HUES48 (cell line): Measurements from ENCODE around the gene METTL1.

Experiments
- H3K27ac ChIP-seq: one replicate; pipeline ENCODE4 v1.7.0; 2013; ENCODE audit warnings: low read depth, low read length, inconsistent platforms
- H3K27me3 ChIP-seq: 2 replicates; pipeline ENCODE4 v1.6.1; 2013; ENCODE audit warnings: mild to moderate bottlenecking, low read length; ENCODE audit not compliant: control insufficient read depth, insufficient read depth
- H3K36me3 ChIP-seq: 2 replicates; pipeline ENCODE4 v1.6.1; 2013; ENCODE audit warnings: low read length; ENCODE audit not compliant: control insufficient read depth, insufficient read depth
- H3K4me1 ChIP-seq: 2 replicates; pipeline ENCODE4 v1.6.1; 2013; ENCODE audit warnings: mild to moderate bottlenecking, low read length; ENCODE audit not compliant: control insufficient read depth, insufficient read depth
- H3K4me3 ChIP-seq: 2 replicates; pipeline ENCODE4 v1.5.1; 2013; ENCODE audit warnings: mild to moderate bottlenecking, low read depth, low read length
- H3K9ac ChIP-seq: 2 replicates; pipeline ENCODE4 v1.6.1; 2013; ENCODE audit warnings: mild to moderate bottlenecking, low read depth, low read length, moderate library complexity
- H3K9me3 ChIP-seq: 2 replicates; pipeline ENCODE4 v1.6.1; 2013; ENCODE audit warnings: low read length; ENCODE audit not compliant: control insufficient read depth, insufficient read depth

METTL1 gene

DNA sequence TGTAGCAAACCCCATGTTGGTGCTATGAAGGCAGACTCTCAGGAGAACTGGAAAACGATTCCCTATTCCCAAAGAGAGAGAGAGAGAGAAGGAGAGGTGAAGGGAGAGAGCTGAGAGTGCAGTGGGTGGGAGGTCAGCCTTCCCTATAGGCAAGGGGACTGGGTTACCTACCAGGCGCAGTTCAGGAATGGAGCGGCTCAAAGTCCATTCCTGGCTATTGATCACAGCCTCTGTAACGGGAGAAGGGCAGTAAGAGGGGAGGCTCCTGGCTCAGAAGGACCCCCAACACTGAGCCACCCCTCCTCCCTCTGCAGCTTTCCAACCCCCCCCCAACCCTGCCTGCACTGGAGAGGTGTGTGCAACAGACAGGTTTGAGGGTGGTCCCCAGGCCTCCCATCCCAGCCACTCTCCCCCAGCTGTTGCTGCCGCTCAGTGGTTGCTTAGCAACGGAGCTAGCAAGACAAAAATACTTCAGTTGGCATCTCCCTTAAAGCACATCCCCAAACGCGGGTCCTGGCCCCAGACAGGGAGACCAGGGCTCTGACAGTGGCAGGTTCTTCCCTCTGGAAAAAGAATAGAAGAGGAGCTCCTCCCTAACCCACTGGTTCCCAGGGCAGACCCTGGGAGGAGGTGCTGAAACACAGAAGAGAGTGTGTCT lies 36.6 kb downstream of the METTL1 start:
- Histone ChIP-seq H3K27ac (no peak overlapping the region), H3K4me1 (peaks cover 17% of the 10 kb centered on the region), H3K9me3 (no peaks in the 10 kb centered on the region), H3K36me3 (no peaks in the 10 kb centered on the region), H3K4me3 (peak overlapping the region; percentile 47), H3K27me3 (peaks cover 99% of the 10 kb centered on the region), H3K9ac (no peak overlapping the region)

DNA sequence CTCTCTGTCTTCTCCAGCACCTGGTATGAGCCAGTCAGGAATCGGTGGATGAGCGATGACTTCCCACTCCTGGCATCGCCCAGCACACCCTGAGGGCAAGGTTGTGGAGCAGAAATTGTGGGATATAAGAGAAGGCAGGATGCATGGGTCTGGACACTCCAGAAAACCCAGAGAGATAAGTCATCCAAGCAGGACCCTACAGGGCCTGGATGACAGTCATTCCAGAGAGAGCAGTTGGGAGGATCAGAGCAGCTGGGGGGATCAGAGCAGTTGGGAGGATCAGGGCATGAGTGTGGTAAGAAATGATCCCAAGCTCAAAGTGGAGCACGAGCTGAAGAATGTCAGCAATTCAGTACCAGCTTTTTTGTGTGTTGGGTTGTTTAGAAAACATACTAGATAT lies 37.3 kb downstream of the METTL1 start:
- H3K4me1 ChIP-seq: peaks cover 15% of the 10 kb centered on the region

DNA sequence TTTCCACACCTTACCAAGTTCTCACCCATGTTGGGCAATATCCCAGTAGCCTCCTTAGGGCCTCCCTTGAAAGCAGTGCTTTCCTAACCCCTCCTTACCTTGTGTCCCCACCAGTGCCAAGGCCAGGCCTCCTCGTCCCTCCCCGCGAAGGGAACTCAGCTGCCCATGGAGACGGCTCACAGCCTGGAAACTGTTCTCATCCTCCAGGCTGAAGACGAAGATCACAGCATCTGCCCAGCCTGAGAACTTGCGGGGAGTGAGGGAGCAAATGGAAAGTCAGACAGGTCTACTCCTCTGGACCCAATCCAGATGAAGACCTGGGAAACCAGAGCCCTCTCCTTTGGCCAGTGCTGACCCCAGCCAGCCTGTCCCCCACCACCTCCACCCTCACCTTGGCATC lies 38.0 kb downstream of the METTL1 start:
- H3K4me1 ChIP-seq: peaks cover 9% of the 10 kb centered on the region
- H3K9ac ChIP-seq: no peak overlapping the region
- H3K36me3 ChIP-seq: no peaks in the 10 kb centered on the region
- no peak overlapping the region for H3K27ac ChIP-seq
- no peak overlapping the region for H3K4me3 ChIP-seq
- H3K9me3 ChIP-seq: no peaks in the 10 kb centered on the region
- peaks cover 98% of the 10 kb centered on the region for H3K27me3 ChIP-seq

More for the DNA sequence above, 37.3 kb downstream of the METTL1 start:
- peaks cover 99% of the 10 kb centered on the region for H3K27me3 ChIP-seq
- no peak overlapping the region for H3K27ac ChIP-seq
- H3K36me3 ChIP-seq: no peaks in the 10 kb centered on the region
- H3K9me3 ChIP-seq: no peaks in the 10 kb centered on the region
- no peak overlapping the region for H3K4me3 ChIP-seq
- H3K9ac ChIP-seq: no peak overlapping the region

DNA sequence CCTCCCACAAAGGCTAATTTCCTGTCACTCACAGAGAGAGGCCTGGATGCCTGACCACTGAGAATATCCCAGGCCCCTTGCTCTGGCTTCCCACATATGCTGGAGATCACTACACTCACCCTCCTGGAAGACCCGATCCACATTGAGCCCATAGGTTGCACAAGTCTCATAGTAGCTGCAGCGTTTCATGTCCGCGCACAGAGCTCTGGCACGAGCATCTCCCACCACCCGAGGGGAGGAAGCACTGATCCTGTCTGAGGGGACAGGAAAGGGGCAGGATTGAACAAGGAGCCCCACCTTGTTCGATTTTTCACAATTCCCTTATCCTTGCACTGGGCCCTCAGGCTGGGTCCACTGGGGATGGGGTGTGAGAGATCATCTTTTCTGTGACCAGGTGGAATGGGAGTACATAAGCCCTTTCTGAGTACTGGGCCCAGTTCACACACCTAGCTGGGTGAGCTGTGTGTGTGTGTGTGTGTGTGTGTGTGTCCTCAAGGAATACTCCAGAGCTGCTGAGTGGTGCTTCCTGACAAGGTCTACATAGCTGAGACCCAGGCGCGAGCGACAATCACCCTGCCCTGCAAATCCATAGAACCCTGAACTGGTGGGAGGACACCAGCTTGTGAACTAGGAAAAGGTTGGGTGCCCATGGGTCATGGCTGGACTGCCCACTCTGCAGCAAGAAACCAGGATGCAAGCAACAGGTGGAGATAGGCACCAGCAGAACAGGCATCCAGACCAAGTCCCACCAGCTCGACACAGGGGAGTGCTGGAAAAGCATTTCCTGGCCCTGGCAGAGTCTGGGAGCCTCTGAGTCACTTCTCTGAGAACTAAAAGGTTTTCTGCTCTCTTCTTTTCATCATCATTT lies 38.9 kb downstream of the METTL1 start:
- Histone ChIP-seq H3K27ac (no peak overlapping the region), H3K4me3 (no peak overlapping the region), H3K36me3 (no peaks in the 10 kb centered on the region), H3K4me1 (peaks cover 9% of the 10 kb centered on the region), H3K9ac (no peak overlapping the region), H3K9me3 (no peaks in the 10 kb centered on the region), H3K27me3 (peaks cover 98% of the 10 kb centered on the region)

DNA sequence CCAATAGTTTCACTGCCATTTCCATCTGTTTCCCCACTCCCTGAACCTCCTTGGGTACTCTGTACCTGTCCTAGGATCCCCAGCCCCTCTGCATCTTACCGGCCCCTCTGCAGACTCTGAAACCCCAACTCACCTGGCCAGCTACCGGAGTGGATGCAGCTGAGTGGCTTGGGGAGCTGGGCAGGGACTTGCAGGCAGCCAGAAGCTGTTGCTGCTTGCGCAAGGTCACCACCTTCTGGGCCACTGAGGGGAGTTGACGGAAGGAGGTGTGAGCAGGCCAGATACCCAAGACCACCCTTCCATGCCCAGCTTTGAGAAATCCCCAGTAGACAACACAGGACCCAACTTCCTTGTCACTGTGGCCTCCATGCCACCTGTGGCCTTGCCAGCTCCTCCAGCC lies 39.6 kb downstream of the METTL1 start:
- H3K27me3 ChIP-seq: peaks cover 98% of the 10 kb centered on the region
- no peak overlapping the region for H3K27ac ChIP-seq
- no peak overlapping the region for H3K4me3 ChIP-seq
- no peak overlapping the region for H3K9ac ChIP-seq
- no peaks in the 10 kb centered on the region for H3K9me3 ChIP-seq
- H3K4me1 ChIP-seq: peaks cover 9% of the 10 kb centered on the region
- H3K36me3 ChIP-seq: no peaks in the 10 kb centered on the region

DNA sequence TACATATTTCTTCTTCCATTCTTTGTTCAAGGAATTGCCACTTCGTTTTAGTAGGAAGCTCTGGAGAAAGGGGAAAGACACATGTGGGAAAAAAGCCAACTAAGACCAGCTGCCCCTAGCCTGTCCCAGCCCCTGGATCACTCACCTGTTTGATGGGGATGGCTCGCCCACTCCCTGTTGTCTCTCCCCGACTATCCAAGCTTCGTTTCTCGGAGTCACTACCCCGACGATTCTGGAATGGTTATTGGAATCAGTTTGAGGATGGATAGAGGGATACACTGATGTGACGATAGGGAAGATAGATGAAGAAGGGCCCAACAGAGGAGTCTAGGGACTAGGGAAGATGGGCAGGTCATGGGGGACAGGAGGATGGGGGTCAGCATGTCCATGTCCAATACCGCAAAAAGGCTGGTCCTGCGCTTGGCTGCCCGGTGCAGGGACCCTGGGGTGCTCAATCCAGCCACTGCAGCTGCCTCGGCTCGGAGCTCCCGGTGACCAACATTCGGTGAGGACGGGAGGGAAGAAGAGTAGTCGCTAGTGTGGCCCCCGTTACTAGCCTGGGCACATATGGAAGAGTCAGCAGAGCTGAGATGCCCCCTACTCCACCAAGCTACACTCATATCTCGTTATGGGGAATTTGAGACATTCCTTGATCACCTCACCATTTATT lies 40.4 kb downstream of the METTL1 start:
- Histone ChIP-seq H3K36me3 (no peaks in the 10 kb centered on the region), H3K4me3 (no peak overlapping the region), H3K27ac (no peak overlapping the region), H3K9ac (no peak overlapping the region), H3K9me3 (no peaks in the 10 kb centered on the region), H3K27me3 (peaks cover 98% of the 10 kb centered on the region), H3K4me1 (peaks cover 6% of the 10 kb centered on the region)

DNA sequence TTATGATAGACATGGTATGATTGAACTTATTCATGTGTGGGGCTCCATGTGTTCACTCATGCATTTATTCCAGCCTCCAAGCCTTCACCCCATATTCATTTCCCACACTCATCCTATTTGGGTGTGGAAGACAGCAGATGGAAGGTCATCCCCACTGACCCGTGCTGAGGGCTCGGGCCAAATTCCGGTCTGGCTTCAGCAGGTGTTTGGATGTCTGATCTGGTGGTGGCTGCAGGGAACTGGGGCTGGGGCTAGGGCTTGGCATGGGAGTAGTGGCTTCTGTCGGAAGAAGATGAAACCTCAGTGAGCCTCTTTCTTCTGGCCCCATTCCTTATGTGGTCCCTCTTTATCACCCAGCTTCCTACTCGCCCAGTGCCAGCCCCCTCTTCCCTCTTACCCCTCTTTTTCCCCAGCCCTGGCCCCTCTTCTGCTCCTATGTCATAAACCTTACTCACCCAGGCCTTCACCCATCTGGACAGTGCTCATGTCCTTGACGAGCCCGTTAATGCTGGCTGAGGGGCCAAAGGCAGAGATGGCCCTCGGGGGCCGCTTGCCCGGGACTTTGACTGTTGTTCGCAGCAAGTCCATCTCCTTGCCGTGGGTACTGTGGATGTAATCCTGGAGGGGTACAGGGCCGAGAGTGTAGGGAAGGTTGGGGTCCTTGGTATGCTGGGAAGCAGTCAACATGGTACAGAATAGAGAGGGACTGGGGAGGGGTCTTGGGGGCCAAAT lies 41.4 kb downstream of the METTL1 start:
- H3K9ac ChIP-seq: no peak overlapping the region
- peaks cover 1% of the 10 kb centered on the region for H3K4me1 ChIP-seq
- no peak overlapping the region for H3K4me3 ChIP-seq
- no peak overlapping the region for H3K27ac ChIP-seq
- no peaks in the 10 kb centered on the region for H3K36me3 ChIP-seq
- no peaks in the 10 kb centered on the region for H3K9me3 ChIP-seq
- peaks cover 95% of the 10 kb centered on the region for H3K27me3 ChIP-seq

DNA sequence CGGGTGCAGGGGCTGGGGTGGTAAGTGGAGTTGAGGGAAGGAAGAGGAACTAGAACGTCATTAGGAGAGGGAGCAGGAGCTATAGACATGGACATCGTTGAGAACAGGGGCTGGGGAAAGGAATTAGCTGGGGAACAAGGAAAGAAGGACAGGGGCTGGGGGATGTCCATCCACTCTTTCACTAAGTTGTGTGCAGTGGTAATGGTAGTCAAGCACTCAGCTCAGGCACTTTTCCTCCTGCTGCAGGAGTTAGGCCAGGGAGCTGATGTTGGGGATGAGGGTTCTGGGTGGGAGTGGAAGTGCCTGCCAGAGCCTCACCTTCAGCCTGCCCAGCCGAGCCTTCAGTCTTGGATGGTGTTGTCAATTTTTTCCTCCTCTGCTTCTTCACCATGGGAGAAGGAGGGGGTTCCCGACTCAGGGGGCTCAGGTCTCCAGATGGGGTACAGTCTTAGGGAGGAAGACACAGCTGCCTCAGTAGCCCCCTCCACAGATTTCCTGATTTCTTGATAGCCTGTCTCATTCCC lies 42.5 kb downstream of the METTL1 start:
- H3K9ac ChIP-seq: no peak overlapping the region
- H3K36me3 ChIP-seq: no peaks in the 10 kb centered on the region
- H3K27ac ChIP-seq: no peak overlapping the region
- H3K4me1 ChIP-seq: no peaks in the 10 kb centered on the region
- H3K4me3 ChIP-seq: no peak overlapping the region
- H3K9me3 ChIP-seq: no peaks in the 10 kb centered on the region
- peaks cover 95% of the 10 kb centered on the region for H3K27me3 ChIP-seq

DNA sequence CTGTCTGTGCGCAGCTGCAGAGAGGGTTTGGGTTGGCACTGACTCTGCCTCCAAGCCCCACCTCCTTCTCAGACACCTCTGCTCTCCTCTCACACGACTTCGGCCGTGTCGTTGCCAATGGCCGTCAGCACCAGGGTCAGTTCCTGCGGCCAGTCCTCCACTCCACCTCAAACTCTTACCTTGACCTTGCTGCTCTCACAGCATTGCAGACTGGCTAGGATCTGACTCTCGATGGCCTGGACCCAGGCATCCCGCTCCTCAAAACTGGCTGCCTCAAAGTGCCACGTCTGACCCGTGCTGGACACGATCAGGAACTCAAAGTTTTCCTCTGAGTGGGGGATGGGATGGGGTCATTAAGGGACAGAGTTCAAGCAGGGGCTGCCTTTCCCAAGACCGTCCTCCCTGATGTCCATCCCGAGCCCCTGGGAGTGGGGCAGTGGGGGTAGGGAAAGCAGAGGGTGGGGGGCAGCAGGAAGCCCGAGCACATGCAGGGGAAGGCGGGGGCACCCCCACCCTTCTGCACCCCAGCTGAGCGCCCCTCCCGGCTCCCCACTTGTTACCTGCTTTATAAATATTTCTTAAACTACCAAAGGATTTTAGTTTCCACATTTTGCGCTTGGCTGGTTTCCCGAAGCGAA lies 44.0 kb downstream of the METTL1 start:
- no peaks in the 10 kb centered on the region for H3K36me3 ChIP-seq

More for the DNA sequence above, 44.0 kb downstream of the METTL1 start:
- Histone ChIP-seq H3K9me3 (no peaks in the 10 kb centered on the region), H3K27me3 (peaks cover 88% of the 10 kb centered on the region), H3K4me1 (no peaks in the 10 kb centered on the region), H3K27ac (no peak overlapping the region), H3K9ac (no peak overlapping the region), H3K4me3 (peak overlapping the region; percentile 66; the same call in 1 of the 2 replicates)
